HEK293 (cell line): ENCODE results near the gene ABHD14A.
A peak's percentile ranks its signal among the peaks of the same experiment; 100 is the strongest.

Source experiments
- CTCF ChIA-PET: fragments of 350-600 bp; formaldehyde crosslinking; extraction: SDS; loops from one replicate; lab custom pipeline; 2021; ENCODE audit warnings: antibody characterized with exemption; lab: Yijun Ruan, JAX
- POLR2A ChIA-PET: fragments of 300-600 bp; formaldehyde crosslinking; extraction: SDS; loops from one replicate; lab custom pipeline; 2020; ENCODE audit warnings: antibody characterized with exemption, inconsistent platforms; lab: Yijun Ruan, JAX
- H3K27ac ChIP-seq: fragments of 200-500 bp; sonication (Bioruptor generic); 2 replicates; pipeline ENCODE4 v1.5.1; 2014; ENCODE audit warnings: low read depth, low read length, control low read depth, inconsistent platforms; ENCODE audit errors: extremely low read depth
- H3K36me3 ChIP-seq, 2 experiments: fragments of 200-500 bp in 1 of 2; sonication (Bioruptor generic) in 1 of 2; 1 replicate in 1 of 2; 2 replicates in 1 of 2; pipeline ENCODE4 v1.5.1; 2014 to 2017; ENCODE audit warnings: inconsistent platforms in 2 of 2, low read length in 2 of 2; ENCODE audit not compliant: control insufficient read depth in 2 of 2, insufficient read depth in 1 of 2
- H3K4me1 ChIP-seq: fragments of 200-500 bp; sonication (Bioruptor generic); 2 replicates; pipeline ENCODE4 v1.5.1; 2014; ENCODE audit warnings: mild to moderate bottlenecking, low read length, inconsistent platforms; ENCODE audit not compliant: control insufficient read depth, insufficient read depth
- H3K4me3 ChIP-seq: 2 replicates; pipeline ENCODE4 v1.5.1; 2011; ENCODE audit warnings: low read depth, mild to moderate bottlenecking, control low read depth, low read length, moderate library complexity
- H3K9me3 ChIP-seq: fragments of 200-500 bp; sonication (Bioruptor generic); 2 replicates; pipeline ENCODE4 v1.5.1; 2014; ENCODE audit warnings: low read depth, low read length, inconsistent platforms; ENCODE audit not compliant: control insufficient read depth, insufficient read depth
- GFI1B ChIP-seq: fragments of 450-650 bp; formaldehyde crosslinking; IDR thresholded peaks from 2 replicates; pipeline ENCODE4 v1.5.1; 2016; ENCODE audit warnings: missing biosample characterization, missing genetic modification characterization
- HOXA7 ChIP-seq: sonication (generic); formaldehyde crosslinking; IDR thresholded peaks from 2 replicates; pipeline ENCODE4 v1.8.1; 2022; ENCODE audit warnings: missing genetic modification reagents, borderline replicate concordance
- HOXC10 ChIP-seq: sonication (generic); formaldehyde crosslinking; IDR thresholded peaks from 2 replicates; pipeline ENCODE4 v1.8.1; 2023; ENCODE audit warnings: mild to moderate bottlenecking, missing genetic modification reagents
- IKZF3 ChIP-seq: fragments of 450-650 bp; IDR thresholded peaks from 2 replicates; pipeline ENCODE4 v1.5.0; 2018; ENCODE audit warnings: missing biosample characterization, mild to moderate bottlenecking, missing genetic modification characterization, moderate library complexity
- KLF16 ChIP-seq: fragments of 450-650 bp; formaldehyde crosslinking; IDR thresholded peaks from 2 replicates; pipeline ENCODE4 v1.5.1; 2017; ENCODE audit warnings: missing biosample characterization, missing genetic modification characterization
- TCF7L2 ChIP-seq: IDR thresholded peaks from 2 replicates; pipeline ENCODE4 v1.6.1; 2011; ENCODE audit warnings: low read depth, mild to moderate bottlenecking, inconsistent platforms, low read length, moderate library complexity, borderline replicate concordance
- WT1 ChIP-seq: fragments of 450-650 bp; formaldehyde crosslinking; IDR thresholded peaks from 2 replicates; pipeline ENCODE4 v1.5.1; 2016; ENCODE audit warnings: missing biosample characterization, missing genetic modification characterization
- ZBTB1 ChIP-seq: fragments of 450-650 bp; formaldehyde crosslinking; IDR thresholded peaks from 2 replicates; pipeline ENCODE4 v1.5.1; 2016; ENCODE audit warnings: missing biosample characterization, missing genetic modification characterization
- ZBTB7A ChIP-seq: fragments of 450-650 bp; formaldehyde crosslinking; IDR thresholded peaks from 2 replicates; pipeline ENCODE4 v1.5.1; 2016; ENCODE audit warnings: low read depth, missing biosample characterization, missing genetic modification characterization
- ZEB2 ChIP-seq: fragments of 450-650 bp; formaldehyde crosslinking; IDR thresholded peaks from 2 replicates; pipeline ENCODE4 v1.5.1; 2016; ENCODE audit warnings: missing biosample characterization, missing genetic modification characterization
- ZFHX2 ChIP-seq: fragments of 450-650 bp; formaldehyde crosslinking; conservative IDR thresholded peaks from 2 replicates; pipeline ENCODE4 v1.5.1; 2016; ENCODE audit warnings: missing biosample characterization, missing genetic modification characterization
- ZNF121 ChIP-seq: fragments of 450-650 bp; formaldehyde crosslinking; IDR thresholded peaks from 2 replicates; pipeline ENCODE4 v1.5.1; 2016; ENCODE audit warnings: missing biosample characterization, missing genetic modification characterization
- ZNF132 ChIP-seq: fragments of 450-650 bp; formaldehyde crosslinking; IDR thresholded peaks from 2 replicates; pipeline ENCODE4 v1.5.1; 2017; ENCODE audit warnings: missing biosample characterization, missing genetic modification characterization, borderline replicate concordance
- ZNF140 ChIP-seq: fragments of 450-650 bp; formaldehyde crosslinking; IDR thresholded peaks from 2 replicates; pipeline ENCODE4 v1.5.1; 2016; ENCODE audit warnings: missing biosample characterization, missing genetic modification characterization
- ZNF146 ChIP-seq: fragments of 450-650 bp; formaldehyde crosslinking; IDR thresholded peaks from 2 replicates; pipeline ENCODE4 v1.5.1; 2016; ENCODE audit warnings: missing biosample characterization, missing genetic modification characterization
- ZNF174 ChIP-seq: fragments of 450-650 bp; formaldehyde crosslinking; IDR thresholded peaks from 2 replicates; pipeline ENCODE4 v1.5.0; 2017; ENCODE audit warnings: missing biosample characterization, mild to moderate bottlenecking, missing genetic modification characterization
- ZNF19 ChIP-seq: fragments of 450-650 bp; formaldehyde crosslinking; IDR thresholded peaks from 2 replicates; pipeline ENCODE4; 2016; ENCODE audit warnings: missing biosample characterization, missing genetic modification characterization, low read depth
- ZNF211 ChIP-seq: fragments of 450-650 bp; formaldehyde crosslinking; IDR thresholded peaks from 2 replicates; pipeline ENCODE4 v1.5.1; 2016; ENCODE audit warnings: low read depth, missing biosample characterization, missing genetic modification characterization
- ZNF239 ChIP-seq: fragments of 450-650 bp; formaldehyde crosslinking; IDR thresholded peaks from 2 replicates; pipeline ENCODE4 v1.5.1; 2016; ENCODE audit warnings: missing biosample characterization, missing genetic modification characterization
- ZNF274 ChIP-seq, 2 experiments: fragments of 200-500 bp in 1 of 2; fragments of 450-650 bp in 1 of 2; sonication (Bioruptor generic) in 1 of 2; formaldehyde crosslinking in 1 of 2; IDR thresholded peaks; 2 replicates each; pipeline versions ENCODE4 v1.5.1 to v1.6.1; 2014 to 2016; ENCODE audit warnings: borderline replicate concordance in 1 of 2, inconsistent platforms in 1 of 2, low read length in 1 of 2, missing biosample characterization in 1 of 2, missing genetic modification characterization in 1 of 2
- ZNF335 ChIP-seq: fragments of 450-650 bp; formaldehyde crosslinking; conservative IDR thresholded peaks from 2 replicates; pipeline ENCODE4 v1.5.1; 2016; ENCODE audit warnings: missing biosample characterization, missing genetic modification characterization
- ZNF341 ChIP-seq: fragments of 450-650 bp; formaldehyde crosslinking; IDR thresholded peaks from 2 replicates; pipeline ENCODE4; 2016; ENCODE audit warnings: low read depth, missing biosample characterization, missing genetic modification characterization
- ZNF354C ChIP-seq: fragments of 450-650 bp; formaldehyde crosslinking; IDR thresholded peaks from 2 replicates; pipeline ENCODE4 v1.5.1; 2016; ENCODE audit warnings: missing biosample characterization, missing genetic modification characterization, low read depth, borderline replicate concordance
- ZNF510 ChIP-seq: fragments of 450-650 bp; formaldehyde crosslinking; IDR thresholded peaks from 2 replicates; pipeline ENCODE4 v1.5.1; 2018; ENCODE audit warnings: mild to moderate bottlenecking, missing genetic modification characterization, missing biosample characterization; ENCODE audit not compliant: insufficient replicate concordance
- ZNF514 ChIP-seq: fragments of 450-650 bp; formaldehyde crosslinking; IDR thresholded peaks from 2 replicates; pipeline ENCODE4 v1.5.1; 2016; ENCODE audit warnings: missing biosample characterization, missing genetic modification characterization
- ZNF776 ChIP-seq: fragments of 450-650 bp; formaldehyde crosslinking; IDR thresholded peaks from 2 replicates; pipeline ENCODE4 v1.5.0; 2017; ENCODE audit warnings: missing biosample characterization, missing genetic modification characterization, borderline replicate concordance
- TF ChIP-seq, protein P1 (sequence below): fragments of 450-650 bp; formaldehyde crosslinking; IDR thresholded peaks from 2 replicates; pipeline ENCODE4 v1.5.1; 2016; ENCODE audit warnings: missing biosample characterization, missing genetic modification characterization
- TF ChIP-seq, protein P2 (sequence below): sonication (generic); formaldehyde crosslinking; IDR thresholded peaks from 2 replicates; pipeline ENCODE4 v1.8.1; 2022; ENCODE audit warnings: mild to moderate bottlenecking, moderate library complexity, missing genetic modification reagents
- TF ChIP-seq, protein P3 (sequence below): fragments of 450-650 bp; formaldehyde crosslinking; optimal IDR thresholded peaks from 2 replicates; pipeline ENCODE3; 2016; ENCODE audit warnings: missing biosample characterization, mild to moderate bottlenecking, missing genetic modification characterization
- TF ChIP-seq, protein P4 (sequence below): fragments of 450-650 bp; formaldehyde crosslinking; IDR thresholded peaks from 2 replicates; pipeline ENCODE4 v1.5.1; 2016; ENCODE audit warnings: missing biosample characterization, missing genetic modification characterization

ABHD14A gene

DNA sequence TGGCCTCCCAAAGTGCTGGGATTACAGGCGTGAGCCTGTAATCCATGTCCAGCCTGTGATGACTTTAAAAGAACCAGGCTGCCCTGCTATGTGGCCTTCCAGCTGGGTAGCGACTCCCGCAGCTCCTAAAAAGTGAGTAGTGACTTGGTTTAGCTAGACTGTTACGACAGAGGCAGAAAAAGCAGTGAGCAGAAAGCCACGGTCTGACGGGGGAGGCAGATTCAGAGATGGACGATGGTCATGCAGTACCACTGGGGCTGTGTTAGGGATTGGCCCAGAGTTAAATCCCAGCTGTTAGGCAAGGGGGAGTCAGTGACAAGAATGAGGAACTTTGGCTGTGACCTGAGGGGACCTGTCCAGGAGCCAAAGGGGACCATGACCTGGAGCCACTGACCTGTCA is 23.9 kb downstream of the ABHD14A start (continued):
- TF ChIP-seq ZNF335 (tag by site-specific recombination) (no peak), ZFHX2 (tag by site-specific recombination) (no peak), IKZF3 (tag by site-specific recombination) (no peak), ZNF354C (tag by site-specific recombination) (no peak), TCF7L2 (no peak), ZNF140 (tag by site-specific recombination) (no peak), ZBTB1 (no peak)

DNA sequence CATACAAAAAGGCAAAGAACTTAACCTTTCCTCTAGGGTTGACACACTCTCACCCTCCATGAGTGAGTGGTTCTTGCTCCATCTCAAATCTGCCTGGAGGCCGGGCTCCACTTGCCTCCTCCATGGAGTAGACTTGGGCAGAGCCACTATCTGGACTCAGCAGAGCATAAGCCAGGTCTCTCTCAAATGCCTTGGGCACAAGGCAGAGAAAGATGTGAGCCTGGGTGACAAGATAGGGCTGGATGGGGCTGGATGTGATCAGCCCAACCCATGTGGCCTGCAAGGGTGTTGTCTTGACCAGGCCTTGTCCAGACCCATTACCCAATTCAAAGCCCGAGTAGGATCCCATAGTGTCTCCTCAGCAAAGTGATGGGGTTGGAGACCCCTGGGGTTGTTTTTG is 25.0 kb downstream of the ABHD14A start:
- H3K9me3 ChIP-seq = no peaks in the 10 kb centered on the region
- H3K36me3 ChIP-seq = peaks cover 0 to 7% of the 10 kb centered on the region in 2 experiments; a peak in 1 of 3 replicates
- no peak overlapping the region for H3K27ac ChIP-seq
- H3K4me3 ChIP-seq = no peak overlapping the region
- no peak for TF ChIP-seq ZNF19 (tag by site-specific recombination)
- no peak for TF ChIP-seq ZNF239 (tag by site-specific recombination)
- TF ChIP-seq ZNF174 = no peak
- TF ChIP-seq ZNF514 = no peak
- TF ChIP-seq HOXA7 (CRISPR knock-in tag) = no peak
- no peak for TF ChIP-seq ZNF121 (tag by site-specific recombination)
- no peak for TF ChIP-seq ZEB2 (tag by site-specific recombination)
- TF ChIP-seq ZBTB7A (tag by site-specific recombination) = no peak
- no peak for TF ChIP-seq ZNF132 (tag by site-specific recombination)
- TF ChIP-seq ZNF211 (tag by site-specific recombination) = no peak
- no peak for TF ChIP-seq ZNF776 (tag by site-specific recombination)
- TF ChIP-seq ZNF510 = no peak
- TF ChIP-seq ZNF341 (tag by site-specific recombination) = no peak
- TF ChIP-seq, protein P1, sequence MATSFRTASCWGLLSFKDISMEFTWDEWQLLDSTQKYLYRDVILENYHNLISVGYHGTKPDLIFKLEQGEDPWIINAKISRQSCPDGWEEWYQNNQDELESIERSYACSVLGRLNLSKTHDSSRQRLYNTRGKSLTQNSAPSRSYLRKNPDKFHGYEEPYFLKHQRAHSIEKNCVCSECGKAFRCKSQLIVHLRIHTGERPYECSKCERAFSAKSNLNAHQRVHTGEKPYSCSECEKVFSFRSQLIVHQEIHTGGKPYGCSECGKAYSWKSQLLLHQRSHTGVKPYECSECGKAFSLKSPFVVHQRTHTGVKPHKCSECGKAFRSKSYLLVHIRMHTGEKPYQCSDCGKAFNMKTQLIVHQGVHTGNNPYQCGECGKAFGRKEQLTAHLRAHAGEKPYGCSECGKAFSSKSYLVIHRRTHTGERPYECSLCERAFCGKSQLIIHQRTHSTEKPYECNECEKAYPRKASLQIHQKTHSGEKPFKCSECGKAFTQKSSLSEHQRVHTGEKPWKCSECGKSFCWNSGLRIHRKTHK (tag by site-specific recombination) = no peak
- no peak for TF ChIP-seq ZNF146 (tag by site-specific recombination)
- no peaks in the 10 kb centered on the region for H3K4me1 ChIP-seq
- CTCF ChIA-PET = interaction anchor here (1.0 to 3.6 kb wide), 2 partner anchors 146 to 339 kb away, joined by 3 to 32 read pairs; no protein-coding TSS in a partner anchor
- POLR2A ChIA-PET = no interaction called here

DNA sequence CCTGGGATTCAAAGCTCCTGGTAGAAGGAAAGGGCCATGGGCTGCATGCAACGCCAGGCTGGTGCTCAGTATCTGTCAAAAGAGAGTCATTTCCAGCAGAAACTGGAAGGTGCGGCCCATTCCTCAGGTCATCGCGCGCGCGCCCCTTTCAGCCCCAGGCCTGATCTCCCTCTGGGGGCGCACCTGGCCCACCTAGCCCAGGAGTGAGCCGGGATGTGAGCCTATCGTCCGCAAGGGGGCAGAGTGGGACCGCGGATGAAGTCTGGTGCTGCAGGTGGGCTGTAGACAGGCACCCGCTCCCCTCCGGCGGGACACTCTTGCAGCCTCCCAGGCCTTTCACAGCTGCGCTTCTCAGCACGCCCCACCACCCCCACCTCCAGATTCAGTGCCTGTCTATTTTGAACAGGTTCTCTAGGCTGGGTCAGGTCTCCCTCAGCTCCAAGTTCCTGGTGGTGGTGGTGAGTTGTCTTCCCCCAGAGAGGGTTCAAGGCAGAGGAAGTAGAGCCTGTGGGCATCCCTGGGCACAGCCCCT is 26.6 kb downstream of the ABHD14A start:
- Histone ChIP-seq H3K27ac (no peak overlapping the region), H3K4me3 (no peak overlapping the region), H3K36me3 (no peaks in the 10 kb centered on the region), H3K4me1 (no peaks in the 10 kb centered on the region), H3K9me3 (no peaks in the 10 kb centered on the region)
- CTCF ChIA-PET = interaction anchor here (0.6 to 5.8 kb wide), 35 partner anchors 9 to 589 kb away, joined by 3 to 62 read pairs (median 4); partner anchors contain the start of genes DUSP7 and POC1A
- POLR2A ChIA-PET = no interaction called here
- TF ChIP-seq ZNF274 (IDR thresholded peaks at IDR 0.05; ENCODE audit: low read length) = no peak
- TF ChIP-seq ZNF274 (tag by site-specific recombination; IDR thresholded peaks at IDR 0.05; ENCODE audit: borderline replicate concordance) = no peak
- no peak for TF ChIP-seq GFI1B (tag by site-specific recombination)
- TF ChIP-seq WT1 (tag by site-specific recombination) = no peak
- TF ChIP-seq, protein P2, sequence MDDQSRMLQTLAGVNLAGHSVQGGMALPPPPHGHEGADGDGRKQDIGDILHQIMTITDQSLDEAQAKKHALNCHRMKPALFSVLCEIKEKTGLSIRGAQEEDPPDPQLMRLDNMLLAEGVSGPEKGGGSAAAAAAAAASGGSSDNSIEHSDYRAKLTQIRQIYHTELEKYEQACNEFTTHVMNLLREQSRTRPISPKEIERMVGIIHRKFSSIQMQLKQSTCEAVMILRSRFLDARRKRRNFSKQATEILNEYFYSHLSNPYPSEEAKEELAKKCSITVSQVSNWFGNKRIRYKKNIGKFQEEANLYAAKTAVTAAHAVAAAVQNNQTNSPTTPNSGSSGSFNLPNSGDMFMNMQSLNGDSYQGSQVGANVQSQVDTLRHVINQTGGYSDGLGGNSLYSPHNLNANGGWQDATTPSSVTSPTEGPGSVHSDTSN (CRISPR knock-in tag) = no peak
- TF ChIP-seq HOXC10 (CRISPR knock-in tag) = no peak
- TF ChIP-seq, protein P3, sequence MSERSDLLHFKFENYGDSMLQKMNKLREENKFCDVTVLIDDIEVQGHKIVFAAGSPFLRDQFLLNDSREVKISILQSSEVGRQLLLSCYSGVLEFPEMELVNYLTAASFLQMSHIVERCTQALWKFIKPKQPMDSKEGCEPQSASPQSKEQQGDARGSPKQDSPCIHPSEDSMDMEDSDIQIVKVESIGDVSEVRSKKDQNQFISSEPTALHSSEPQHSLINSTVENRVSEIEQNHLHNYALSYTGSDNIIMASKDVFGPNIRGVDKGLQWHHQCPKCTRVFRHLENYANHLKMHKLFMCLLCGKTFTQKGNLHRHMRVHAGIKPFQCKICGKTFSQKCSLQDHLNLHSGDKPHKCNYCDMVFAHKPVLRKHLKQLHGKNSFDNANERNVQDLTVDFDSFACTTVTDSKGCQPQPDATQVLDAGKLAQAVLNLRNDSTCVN (tag by site-specific recombination) = peak; percentile 46
- TF ChIP-seq, protein P4, sequence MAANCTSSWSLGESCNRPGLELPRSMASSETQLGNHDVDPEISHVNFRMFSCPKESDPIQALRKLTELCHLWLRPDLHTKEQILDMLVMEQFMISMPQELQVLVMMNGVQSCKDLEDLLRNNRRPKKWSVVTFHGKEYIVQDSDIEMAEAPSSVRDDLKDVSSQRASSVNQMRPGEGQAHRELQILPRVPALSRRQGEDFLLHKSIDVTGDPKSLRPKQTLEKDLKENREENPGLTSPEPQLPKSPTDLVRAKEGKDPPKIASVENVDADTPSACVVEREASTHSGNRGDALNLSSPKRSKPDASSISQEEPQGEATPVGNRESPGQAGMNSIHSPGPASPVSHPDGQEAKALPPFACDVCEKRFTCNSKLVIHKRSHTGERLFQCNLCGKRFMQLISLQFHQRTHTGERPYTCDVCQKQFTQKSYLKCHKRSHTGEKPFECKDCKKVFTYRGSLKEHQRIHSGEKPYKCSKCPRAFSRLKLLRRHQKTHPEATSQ (tag by site-specific recombination) = no peak
- TF ChIP-seq KLF16 = no peak
